Measurements from ENCODE around the gene TBC1D21. TPM values are rescaled to one million over a fixed set of nuclear protein-coding genes. Genes with fewer than 3 reads are reported as not detected.

The TBC1D21 gene
- polyA plus RNA-seq, 1 donor (not counting 4 experiments of a cell fraction or from before 2014, with no cell fraction given), result not detected

GRCh38 chr15:73928971-73929627 is 55.7 kb downstream of the TBC1D21 start:
- peaks cover 26% of the 10 kb centered on the region for H3K4me1 ChIP-seq (ENCODE audit: control insufficient read depth, extremely low read depth, insufficient read depth, low read length)
- no peak overlapping the region for H3K9ac ChIP-seq (ENCODE audit: control insufficient read depth, extremely low read depth, insufficient read depth, low read length)

GRCh38 chr15:73930371-73930770 is 57.0 kb downstream of the TBC1D21 start:
- Histone ChIP-seq H3K9me3 (ENCODE audit: control insufficient read depth, low read depth, low read length) (no peaks in the 10 kb centered on the region), H3K79me2 (ENCODE audit: control insufficient read depth, insufficient read depth, low read length) (no peaks in the 10 kb centered on the region), H3K36me3 (ENCODE audit: control insufficient read depth in 2 of 2, extremely low read depth in 1 of 2, insufficient read depth in 2 of 2, low read length in 2 of 2) (no peaks in the 10 kb centered on the region), H3K9ac (ENCODE audit: control insufficient read depth, extremely low read depth, insufficient read depth, low read length) (no peak overlapping the region), H3K4me3 (ENCODE audit: control insufficient read depth in 2 of 3, extremely low read depth in 1 of 3, insufficient read depth in 2 of 3, low read depth in 1 of 3, low read length in 3 of 3) (no peak overlapping the region), H3K9me1 (ENCODE audit: control insufficient read depth, extremely low read depth, insufficient read depth, low read length) (no peaks in the 10 kb centered on the region), H3K4me2 (ENCODE audit: control insufficient read depth, extremely low read depth, insufficient read depth, low read depth, low read length) (no peak overlapping the region), H3K4me1 (ENCODE audit: control insufficient read depth, extremely low read depth, insufficient read depth, low read length) (peaks cover 16% of the 10 kb centered on the region), H2AFZ (ENCODE audit: control insufficient read depth, low read length) (no peak overlapping the region), H3K27me3 (ENCODE audit: control insufficient read depth, extremely low read depth, insufficient read depth, low read length) (no peaks in the 10 kb centered on the region), H3K27ac (ENCODE audit: control insufficient read depth, insufficient read depth, low read length) (no peak overlapping the region), H4K20me1 (ENCODE audit: control insufficient read depth, extremely low read depth, insufficient read depth, low read length) (no peaks in the 10 kb centered on the region)
- TF ChIP-seq EZH2 (IDR thresholded peaks at IDR 0.05; ENCODE audit: low read length) (no peak), CTCF (optimal IDR thresholded peaks at IDR 0.05 in 1 of 3, IDR thresholded peaks at IDR 0.05 in 1 of 3, conservative IDR thresholded peaks at IDR 0.05 in 1 of 3; ENCODE audit: extremely low read depth in 1 of 3, insufficient read depth in 2 of 3, low read length in 3 of 3) (no peak)
- FAIRE-seq (no peak), DNase-seq (ENCODE audit: low read depth, low spot score) (no peak)
- dilution Hi-C loops (cut with MboI; ENCODE audit: extremely low pct_ligation_motif_present, low sequenced_read_pairs), result no loop called here

More at GRCh38 chr15:73928971-73929627, 55.7 kb downstream of the TBC1D21 start:
- H3K27me3 ChIP-seq (ENCODE audit: control insufficient read depth, extremely low read depth, insufficient read depth, low read length), result no peaks in the 10 kb centered on the region
- no peak overlapping the region for H3K27ac ChIP-seq (ENCODE audit: control insufficient read depth, insufficient read depth, low read length)
- no peaks in the 10 kb centered on the region for H3K79me2 ChIP-seq (ENCODE audit: control insufficient read depth, insufficient read depth, low read length)
- no peaks in the 10 kb centered on the region for H3K36me3 ChIP-seq (ENCODE audit: control insufficient read depth in 2 of 2, extremely low read depth in 1 of 2, insufficient read depth in 2 of 2, low read length in 2 of 2)
- dilution Hi-C loops (cut with MboI; ENCODE audit: extremely low pct_ligation_motif_present, low sequenced_read_pairs), result no loop called here
- no peaks in the 10 kb centered on the region for H4K20me1 ChIP-seq (ENCODE audit: control insufficient read depth, extremely low read depth, insufficient read depth, low read length)
- no peak overlapping the region for H2AFZ ChIP-seq (ENCODE audit: control insufficient read depth, low read length)
- no peak overlapping the region for H3K4me2 ChIP-seq (ENCODE audit: control insufficient read depth, extremely low read depth, insufficient read depth, low read depth, low read length)
- no peak for TF ChIP-seq EZH2 (IDR thresholded peaks at IDR 0.05; ENCODE audit: low read length)
- no peak for TF ChIP-seq CTCF (optimal IDR thresholded peaks at IDR 0.05 in 1 of 3, IDR thresholded peaks at IDR 0.05 in 1 of 3, conservative IDR thresholded peaks at IDR 0.05 in 1 of 3; ENCODE audit: extremely low read depth in 1 of 3, insufficient read depth in 2 of 3, low read length in 3 of 3)
- DNase-seq (ENCODE audit: low read depth, low spot score) (no peak), FAIRE-seq (no peak)
- H3K9me1 ChIP-seq (ENCODE audit: control insufficient read depth, extremely low read depth, insufficient read depth, low read length), result no peaks in the 10 kb centered on the region
- H3K4me3 ChIP-seq (ENCODE audit: control insufficient read depth in 2 of 3, extremely low read depth in 1 of 3, insufficient read depth in 2 of 3, low read depth in 1 of 3, low read length in 3 of 3), result no peak overlapping the region
- H3K9me3 ChIP-seq (ENCODE audit: control insufficient read depth, low read depth, low read length), result no peaks in the 10 kb centered on the region
